K562 (cell line): ENCODE results near the gene WDR1. TPM values are rescaled to one million over a fixed set of nuclear protein-coding genes. Genes with fewer than 3 reads are reported as not detected.
A peak's percentile ranks its signal among the peaks of the same experiment; 100 is the strongest.

Experiments used
- BHLHE40 ChIP-seq: IDR thresholded peaks from 2 replicates; pipeline ENCODE4 v1.6.1; 2011; ENCODE audit warnings: low read length, improper control_type of control experiment
- CHD1 ChIP-seq: fragments of 200-600 bp; sonication (generic); IDR thresholded peaks from one replicate; pipeline ENCODE4 v1.6.1; 2012; ENCODE audit warnings: mild to moderate bottlenecking, moderate library complexity, low read length, inconsistent platforms
- CREB3 ChIP-seq: fragments of 450-650 bp; conservative IDR thresholded peaks from 2 replicates; pipeline ENCODE4 v1.6.1; 2016; ENCODE audit warnings: missing genetic modification characterization, low read depth, mild to moderate bottlenecking, missing compliant biosample characterization, moderate library complexity
- MAZ ChIP-seq, 2 experiments: fragments of 450-650 bp in 1 of 2; sonication (generic) in 1 of 2; formaldehyde crosslinking; IDR thresholded peaks in 1 of 2; conservative IDR thresholded peaks in 1 of 2; 2 replicates each; pipeline versions ENCODE4 v1.4.0 to v1.5.0; 2020; ENCODE audit warnings: mild to moderate bottlenecking in 1 of 2, missing genetic modification reagents in 1 of 2
- PML ChIP-seq: IDR thresholded peaks from 2 replicates; pipeline ENCODE4 v1.6.1; 2012; ENCODE audit warnings: low read length, inconsistent platforms
- POLR2AphosphoS5 ChIP-seq: IDR thresholded peaks from 2 replicates; pipeline ENCODE4 v1.6.1; 2011; ENCODE audit warnings: mild to moderate bottlenecking, low read depth, low read length, moderate library complexity; ENCODE audit not compliant: control insufficient read depth, insufficient read depth
- SAFB ChIP-seq: fragments of 200-400 bp; formaldehyde crosslinking; IDR thresholded peaks from 2 replicates; pipeline ENCODE4 v1.6.1; 2017; ENCODE audit warnings: low read depth, low read length, borderline replicate concordance
- SETDB1 ChIP-seq: IDR thresholded peaks from one replicate; pipeline ENCODE4 v1.6.1; 2012; ENCODE audit warnings: low read length, control low read depth, inconsistent platforms
- ZBTB43 ChIP-seq: sonication (generic); formaldehyde crosslinking; IDR thresholded peaks from 2 replicates; pipeline ENCODE4 v1.8.0; 2023; ENCODE audit warnings: mild to moderate bottlenecking, missing genetic modification reagents
- ZC3H11A ChIP-seq: IDR thresholded peaks from 2 replicates; pipeline ENCODE4 v1.6.1; 2012; ENCODE audit warnings: low read depth, low read length, improper control_type of control experiment
- ZNF232 ChIP-seq: sonication (generic); formaldehyde crosslinking; IDR thresholded peaks from 2 replicates; pipeline ENCODE4 v1.8.0; 2022; ENCODE audit warnings: mild to moderate bottlenecking, missing genetic modification reagents
- ZNF699 ChIP-seq: fragments of 250-450 bp; sonication (Bioruptor Pico); IDR thresholded peaks from 2 replicates; pipeline ENCODE4 v1.8.0; 2021; ENCODE audit warnings: mild to moderate bottlenecking, moderate library complexity; ENCODE audit not compliant: insufficient replicate concordance
- polyA plus RNA-seq, 8 experiments: library from polyadenylated mRNA; depleted of rRNA in 4 of 8; stranded (reverse) in 5 of 8; unstranded in 3 of 8; fragments of >200 nt; fragmentation: Nextera tagmentation in 2 of 8; fragmentation: Illumina TruSeq in 1 of 8; extraction: Ambion mirVana in 2 of 8; extraction: Trizol in 1 of 8; gene quantifications; 2 replicates each; pipeline versions ENCODE4 v1.2.1 to v1.2.3, GENCODE V29; 2011 to 2014; ENCODE audit warnings: inconsistent platforms in 1 of 8, missing spikeins in 1 of 8
- total RNA-seq, 7 experiments: library from RNA; depleted of rRNA in 6 of 7; stranded (reverse); fragments of >200 nt in 6 of 7; fragmentation: Illumina TruSeq in 2 of 7; extraction: Trizol in 2 of 7; gene quantifications; 2 replicates each; pipeline versions ENCODE4 v1.2.1 to v1.2.3, GENCODE V29; 2011 to 2021; ENCODE audit warnings: low replicate concordance in 1 of 7
- TF ChIP-seq, protein P1 (sequence below): fragments of 450-650 bp; IDR thresholded peaks from 2 replicates; pipeline ENCODE4 v1.6.1; 2016

WDR1 gene
- total and polyA plus RNA-seq, 9 of the 15 experiments (the other 6 are each of a cell fraction or from before 2014, with no cell fraction given) = 16.1 to 213 (median 125) TPM

GRCh38 chr4:10115797-10116568 is 616 bp downstream of the WDR1 start (continued):
- TF ChIP-seq POLR2AphosphoS5 (peak; percentile 35; the same call in 1 of the 2 replicates), CHD1 (peak; percentile 91), PML (peak; percentile 33; the same call in 1 of the 2 replicates), ZBTB43 (CRISPR knock-in tag) (0 out of 2 replicates have a peak, but pooled peaks have one; percentile 17), ZNF232 (CRISPR knock-in tag) (0 out of 2 replicates have a peak, but pooled peaks have one; percentile 26), CREB3 (tag) (no peak), MAZ (CRISPR knock-in tag; conservative IDR thresholded peaks at IDR 0.05 in 1 of 2, IDR thresholded peaks at IDR 0.05 in 1 of 2) (peak; percentile 0 to 33; a peak in 1 of 4 replicates), BHLHE40 (no peak), ZC3H11A (no peak), SAFB (0 out of 2 replicates have a peak, but pooled peaks have one; percentile 1), ZNF699 (CRISPR knock-in tag) (no peak), SETDB1 (no peak)
- TF ChIP-seq, protein P1, sequence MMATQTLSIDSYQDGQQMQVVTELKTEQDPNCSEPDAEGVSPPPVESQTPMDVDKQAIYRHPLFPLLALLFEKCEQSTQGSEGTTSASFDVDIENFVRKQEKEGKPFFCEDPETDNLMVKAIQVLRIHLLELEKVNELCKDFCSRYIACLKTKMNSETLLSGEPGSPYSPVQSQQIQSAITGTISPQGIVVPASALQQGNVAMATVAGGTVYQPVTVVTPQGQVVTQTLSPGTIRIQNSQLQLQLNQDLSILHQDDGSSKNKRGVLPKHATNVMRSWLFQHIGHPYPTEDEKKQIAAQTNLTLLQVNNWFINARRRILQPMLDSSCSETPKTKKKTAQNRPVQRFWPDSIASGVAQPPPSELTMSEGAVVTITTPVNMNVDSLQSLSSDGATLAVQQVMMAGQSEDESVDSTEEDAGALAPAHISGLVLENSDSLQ = no peak
